Osteoblast (primary cell): ENCODE measurements around the gene UNCX. TPM values are rescaled to one million over a fixed set of nuclear protein-coding genes. Genes with fewer than 3 reads are reported as not detected.
A peak's percentile ranks its signal among the peaks of the same experiment; 100 is the strongest.

Experiments used
- DNase-seq: peaks from one replicate; pipeline ENCODE4 v3.0.0; 2011; ENCODE audit warnings: low spot score, mixed read lengths; ENCODE audit not compliant: insufficient read length; ENCODE audit errors: missing footprints
- H2AFZ ChIP-seq: 2 replicates; pipeline ENCODE4 v1.6.0; 2011; ENCODE audit warnings: mild to moderate bottlenecking, low read length
- H3K27ac ChIP-seq: 2 replicates; pipeline ENCODE4 v1.5.1; 2011; ENCODE audit warnings: mild to moderate bottlenecking, low read depth, low read length, moderate library complexity
- H3K27me3 ChIP-seq: 2 replicates; pipeline ENCODE4 v1.6.0; 2012; ENCODE audit warnings: mild to moderate bottlenecking, control low read depth, inconsistent platforms, low read length, moderate library complexity; ENCODE audit not compliant: insufficient read depth
- H3K36me3 ChIP-seq: 2 replicates; pipeline ENCODE4 v1.5.1; 2011; ENCODE audit warnings: mild to moderate bottlenecking, low read length, control low read depth, moderate library complexity; ENCODE audit not compliant: insufficient read depth
- H3K4me1 ChIP-seq: 2 replicates; pipeline ENCODE4 v1.5.1; 2011; ENCODE audit warnings: mild to moderate bottlenecking, low read length, control low read depth, moderate library complexity; ENCODE audit not compliant: insufficient read depth
- H3K4me2 ChIP-seq: 2 replicates; pipeline ENCODE4 v1.6.0; 2011; ENCODE audit warnings: mild to moderate bottlenecking, low read length; ENCODE audit not compliant: insufficient read depth
- H3K4me3 ChIP-seq: fragments of 200-600 bp; sonication (generic); 3 replicates; pipeline ENCODE4 v1.5.1; 2012; ENCODE audit warnings: mild to moderate bottlenecking, low read length, inconsistent platforms; ENCODE audit not compliant: insufficient read depth
- H3K79me2 ChIP-seq: 2 replicates; pipeline ENCODE4 v1.6.0; 2012; ENCODE audit warnings: mild to moderate bottlenecking, low read length, control low read depth, inconsistent platforms; ENCODE audit not compliant: insufficient read depth
- H3K9me3 ChIP-seq: 2 replicates; pipeline ENCODE4 v1.5.1; 2011; ENCODE audit warnings: low read depth, low read length, control low read depth
- H4K20me1 ChIP-seq: 2 replicates; pipeline ENCODE4 v1.6.0; 2012; ENCODE audit warnings: mild to moderate bottlenecking, low read length, control low read depth; ENCODE audit not compliant: insufficient read depth
- CTCF ChIP-seq: IDR thresholded peaks from 2 replicates; pipeline ENCODE4 v1.5.1; 2011; ENCODE audit warnings: mild to moderate bottlenecking, low read depth, low read length, moderate library complexity; ENCODE audit errors: extremely low read depth
- total RNA-seq: library from RNA; depleted of rRNA; stranded (reverse); fragments of >200 nt; gene quantifications from 2 replicates; pipeline ENCODE4 v1.2.3, GENCODE V29; 2012

Gene UNCX
- total RNA-seq, 1 donor: not detected

GRCh38 chr7:1225441-1226185, 7.1 kb upstream of the UNCX start:
- Histone ChIP-seq H3K4me2 (no peak overlapping the region), H3K27me3 (peaks cover 77% of the 10 kb centered on the region)

GRCh38 chr7:1226186-1226901, 6.3 kb upstream of the UNCX start:
- H3K4me3 ChIP-seq: no peak overlapping the region

More at GRCh38 chr7:1225441-1226185, 7.1 kb upstream of the UNCX start:
- H3K9me3 ChIP-seq: no peaks in the 10 kb centered on the region
- H3K79me2 ChIP-seq: no peaks in the 10 kb centered on the region
- TF ChIP-seq CTCF: peak; percentile 58
- peak; percentile 96 for DNase-seq
- no peak overlapping the region for H2AFZ ChIP-seq
- no peaks in the 10 kb centered on the region for H4K20me1 ChIP-seq
- H3K4me1 ChIP-seq: no peaks in the 10 kb centered on the region
- H3K4me3 ChIP-seq: no peak overlapping the region
- H3K27ac ChIP-seq: no peak overlapping the region
- no peaks in the 10 kb centered on the region for H3K36me3 ChIP-seq

GRCh38 chr7:1227071-1227804, 5.4 kb upstream of the UNCX start:
- H3K9me3 ChIP-seq: no peaks in the 10 kb centered on the region
- no peaks in the 10 kb centered on the region for H3K4me1 ChIP-seq
- no peak overlapping the region for H2AFZ ChIP-seq
- peak; percentile 78 for DNase-seq
- TF ChIP-seq CTCF: no peak
- H4K20me1 ChIP-seq: no peaks in the 10 kb centered on the region
- H3K36me3 ChIP-seq: no peaks in the 10 kb centered on the region
- no peak overlapping the region for H3K4me2 ChIP-seq
- peaks cover 85% of the 10 kb centered on the region for H3K27me3 ChIP-seq
- H3K4me3 ChIP-seq: no peak overlapping the region
- no peak overlapping the region for H3K27ac ChIP-seq
- H3K79me2 ChIP-seq: no peaks in the 10 kb centered on the region

More at GRCh38 chr7:1226186-1226901, 6.3 kb upstream of the UNCX start:
- H4K20me1 ChIP-seq: no peaks in the 10 kb centered on the region
- no peaks in the 10 kb centered on the region for H3K9me3 ChIP-seq
- no peak for TF ChIP-seq CTCF
- peaks cover 77% of the 10 kb centered on the region for H3K27me3 ChIP-seq
- DNase-seq: peak; percentile 71
- H3K4me2 ChIP-seq: no peak overlapping the region
- H3K27ac ChIP-seq: no peak overlapping the region
- H2AFZ ChIP-seq: no peak overlapping the region
- no peaks in the 10 kb centered on the region for H3K79me2 ChIP-seq
- H3K36me3 ChIP-seq: no peaks in the 10 kb centered on the region
- no peaks in the 10 kb centered on the region for H3K4me1 ChIP-seq
